GM23338 (cell line): ENCODE results near the gene SFRP4. TPM values are rescaled to one million over a fixed set of nuclear protein-coding genes. Genes with fewer than 3 reads are reported as not detected.

Experiments
- ATAC-seq: fragments of 200-7000 bp; cut with Tn5 transposase; 3 replicates; pipeline ENCODE4 v1.9.1; 2020
- DNase-seq: peaks from one replicate; pipeline ENCODE4 v3.0.0-alpha.2; 2015; ENCODE audit warnings: low spot score
- H2AFZ ChIP-seq: fragments of 200-600 bp; sonication (generic); 2 replicates; pipeline ENCODE4 v1.8.0; 2016; ENCODE audit warnings: antibody characterized with exemption, mild to moderate bottlenecking, moderate library complexity
- H3F3A ChIP-seq: fragments of 200-600 bp; sonication (generic); replicated peaks from 2 replicates; pipeline ENCODE4 v1.8.0; 2017; ENCODE audit warnings: antibody characterized with exemption, mixed run types, low read depth
- H3K27ac ChIP-seq: fragments of 200-600 bp; sonication (generic); 2 replicates; pipeline ENCODE4 v1.6.1; 2016; ENCODE audit warnings: low read depth
- H3K27me3 ChIP-seq: fragments of 200-600 bp; sonication (generic); 2 replicates; pipeline ENCODE4 v1.8.0; 2016; ENCODE audit warnings: mild to moderate bottlenecking, mixed run types, moderate library complexity; ENCODE audit not compliant: insufficient read depth
- H3K36me3 ChIP-seq: fragments of 200-600 bp; sonication (generic); 2 replicates; pipeline ENCODE4 v1.8.0; 2016; ENCODE audit warnings: mild to moderate bottlenecking; ENCODE audit not compliant: insufficient read depth
- H3K4me1 ChIP-seq: fragments of 200-600 bp; sonication (generic); 2 replicates; pipeline ENCODE4 v1.8.0; 2016; ENCODE audit warnings: mild to moderate bottlenecking, moderate library complexity; ENCODE audit not compliant: insufficient read depth
- H3K4me2 ChIP-seq: fragments of 200-600 bp; sonication (generic); 2 replicates; pipeline ENCODE4 v1.7.1; 2017; ENCODE audit warnings: mixed run types
- H3K4me3 ChIP-seq: fragments of 200-600 bp; sonication (generic); 2 replicates; pipeline ENCODE4 v1.6.1; 2016; ENCODE audit warnings: mixed run types
- H3K79me2 ChIP-seq: fragments of 200-600 bp; sonication (generic); replicated peaks from 2 replicates; pipeline ENCODE4 v1.8.0; 2017; ENCODE audit warnings: mild to moderate bottlenecking; ENCODE audit not compliant: insufficient read depth
- H3K9me2 ChIP-seq: fragments of 200-600 bp; sonication (generic); 2 replicates; pipeline ENCODE4 v1.8.0; 2017; ENCODE audit not compliant: insufficient read depth
- H4K20me1 ChIP-seq: fragments of 200-600 bp; sonication (generic); replicated peaks from 2 replicates; pipeline ENCODE4 v1.8.0; 2017; ENCODE audit warnings: mild to moderate bottlenecking; ENCODE audit not compliant: insufficient read depth
- H3K27ac Mint-ChIP-seq: 2 replicates; pipeline ENCODE4 v1.8.0; 2020; ENCODE audit warnings: inconsistent platforms, mild to moderate bottlenecking, moderate library complexity, mixed read lengths
- H3K27me3 Mint-ChIP-seq: 3 replicates; pipeline ENCODE4 v1.8.0; 2022; ENCODE audit warnings: low read depth, mild to moderate bottlenecking, moderate library complexity, mixed read lengths, inconsistent platforms; ENCODE audit not compliant: insufficient read depth, poor library complexity
- H3K36me3 Mint-ChIP-seq: 3 replicates; pipeline ENCODE4 v1.8.0; 2021; ENCODE audit warnings: low read depth, mild to moderate bottlenecking, inconsistent platforms, moderate library complexity, mixed read lengths
- H3K4me1 Mint-ChIP-seq: 3 replicates; pipeline ENCODE4 v1.8.0; 2020; ENCODE audit warnings: mild to moderate bottlenecking, inconsistent platforms, mixed read lengths
- H3K4me3 Mint-ChIP-seq: 3 replicates; pipeline ENCODE4 v1.8.0; 2021; ENCODE audit warnings: moderate library complexity, mild to moderate bottlenecking, inconsistent platforms, mixed read lengths
- H3K9me3 Mint-ChIP-seq: 3 replicates; pipeline ENCODE4 v1.8.0; 2020; ENCODE audit warnings: moderate library complexity, mild to moderate bottlenecking, inconsistent platforms, mixed read lengths
- CREB1 ChIP-seq: fragments of 250-450 bp; sonication (Bioruptor Pico); IDR thresholded peaks from 2 replicates; pipeline ENCODE4 v1.5.0; 2020; ENCODE audit warnings: low read depth, mild to moderate bottlenecking, moderate library complexity
- CTCF ChIP-seq, 2 experiments: fragments of 200-600 bp in 1 of 2; sonication (generic) in 1 of 2; conservative IDR thresholded peaks; 2 replicates each; pipeline versions ENCODE4 v1.5.1 to v1.6.1; 2016 to 2017; ENCODE audit warnings: antibody characterized with exemption in 2 of 2, low read depth in 2 of 2, mild to moderate bottlenecking in 2 of 2, moderate library complexity in 1 of 2
- EZH2 ChIP-seq: fragments of 200-600 bp; sonication (generic); IDR thresholded peaks from one replicate; pipeline ENCODE4 v1.8.0; 2017; ENCODE audit warnings: antibody characterized with exemption, mild to moderate bottlenecking, low read depth; ENCODE audit not compliant: unreplicated experiment
- EZH2phosphoT487 ChIP-seq: fragments of 200-600 bp; sonication (generic); IDR thresholded peaks from one replicate; pipeline ENCODE4 v1.8.1; 2018; ENCODE audit warnings: antibody characterized with exemption; ENCODE audit not compliant: unreplicated experiment
- JUNB ChIP-seq: IDR thresholded peaks from one replicate; pipeline ENCODE4 v1.6.1; 2016; ENCODE audit warnings: antibody characterized with exemption; ENCODE audit not compliant: unreplicated experiment
- REST ChIP-seq: IDR thresholded peaks from one replicate; pipeline ENCODE4 v1.6.1; 2018; ENCODE audit warnings: antibody characterized with exemption; ENCODE audit not compliant: unreplicated experiment
- ZNF331 ChIP-seq: fragments of 250-450 bp; sonication (Bioruptor Pico); IDR thresholded peaks from 2 replicates; pipeline ENCODE4 v1.5.0; 2020; ENCODE audit warnings: low read depth, mild to moderate bottlenecking, moderate library complexity
- polyA plus RNA-seq: library from polyadenylated mRNA; unstranded; fragments of >200 nt; fragmentation: Nextera tagmentation; extraction: Ambion mirVana; gene quantifications from 2 replicates; pipeline ENCODE4 v1.2.1, GENCODE V29; 2016
- total RNA-seq: library from RNA; depleted of rRNA; stranded (reverse); fragments of >200 nt; shearing (Covaris generic); gene quantifications from 2 replicates; pipeline ENCODE4 v1.2.3, GENCODE V29; 2014

SFRP4 gene
- total and polyA plus RNA-seq, 2 experiments from 2014 or later = not detected

GRCh38 chr7:37920849-37921805, 4.5 kb upstream of the SFRP4 start:
- Mint-ChIP-seq H3K27ac (peak overlapping the region; percentile 56; the same call in 1 of the 2 replicates), H3K9me3 (no peaks in the 10 kb centered on the region), H3K36me3 (no peaks in the 10 kb centered on the region; the same call in 2 of the 3 replicates), H3K4me1 (peaks cover 15% of the 10 kb centered on the region), H3K4me3 (peak overlapping the region; percentile 85), H3K27me3 (peaks cover 30% of the 10 kb centered on the region)
- peak; percentile 71 for DNase-seq
- Histone ChIP-seq H3K4me3 (peak overlapping the region; percentile 85), H3K27ac (no peak overlapping the region), H4K20me1 (no peaks in the 10 kb centered on the region), H3F3A (no peaks in the 10 kb centered on the region), H3K79me2 (0 out of 2 replicates have a peak, but pooled peaks cover 3% of the 10 kb centered on the region), H3K9me2 (0 out of 2 replicates have a peak, but pooled peaks cover 5% of the 10 kb centered on the region), H2AFZ (peak overlapping the region; percentile 97), H3K4me2 (peak overlapping the region; percentile 93), H3K27me3 (peaks cover 50% of the 10 kb centered on the region), H3K36me3 (no peaks in the 10 kb centered on the region), H3K4me1 (peaks cover 6% of the 10 kb centered on the region; the same call in 1 of the 2 replicates)
- TF ChIP-seq JUNB (no peak), EZH2phosphoT487 (no peak), CTCF (conservative IDR thresholded peaks at IDR 0.05; ENCODE audit: low read depth in 2 of 2) (peak; percentile 20 to 47; a peak in 3 of 4 replicates)
- peak; percentile 68 for ATAC-seq

- Histone ChIP-seq H3K79me2 (0 out of 2 replicates have a peak, but pooled peaks cover 3% of the 10 kb centered on the region), H3K4me1 (peaks cover 6% of the 10 kb centered on the region; the same call in 1 of the 2 replicates), H3K27me3 (peaks cover 57% of the 10 kb centered on the region), H3K9me2 (0 out of 2 replicates have a peak, but pooled peaks cover 5% of the 10 kb centered on the region), H4K20me1 (0 out of 2 replicates have a peak, but pooled peaks cover 1% of the 10 kb centered on the region), H3K4me3 (peak within 1 kb of the TSS; percentile 85), H3K4me2 (peak within 1 kb of the TSS; percentile 93), H3K36me3 (no peaks in the 10 kb centered on the region), H3F3A (no peaks in the 10 kb centered on the region), H2AFZ (peak within 1 kb of the TSS; percentile 97), H3K27ac (no peak within 1 kb of the TSS)
- ATAC-seq (peak; percentile 17), DNase-seq (peak; percentile 66)
- H3K9me3 Mint-ChIP-seq = no peaks in the 10 kb centered on the region
- peaks cover 16% of the 10 kb centered on the region for H3K4me1 Mint-ChIP-seq
- no peaks in the 10 kb centered on the region; the same call in 2 of the 3 replicates for H3K36me3 Mint-ChIP-seq
- peak within 1 kb of the TSS; percentile 85 for H3K4me3 Mint-ChIP-seq
- H3K27me3 Mint-ChIP-seq = peaks cover 37% of the 10 kb centered on the region
- H3K27ac Mint-ChIP-seq = peak within 1 kb of the TSS; percentile 56; the same call in 1 of the 2 replicates
- TF ChIP-seq CREB1 (CRISPR knock-in tag) (no peak), REST (no peak), EZH2phosphoT487 (no peak), ZNF331 (CRISPR knock-in tag) (no peak), EZH2 (no peak), JUNB (no peak), CTCF (conservative IDR thresholded peaks at IDR 0.05; ENCODE audit: low read depth in 2 of 2) (no peak)
These were observed 3.8 kb upstream of the SFRP4 start, which contains the start of gene EPDR1 for GRCh38 chr7:37920305-37920848. TSS of gene EPDR1 (plus strand) at chr7:37920640. CDS start at chr7:37920940, 300 bp downstream.
